ENCODE data around the gene TBR1.

Gene TBR1

GRCh38 chr2:161430386-161430785 is 14.3 kb downstream of the TBR1 start:
- DNase-seq: no peak

- DNase-seq: no peak
Observed at GRCh38 chr2:161432107-161432506, 16.0 kb downstream of the TBR1 start.

DNA sequence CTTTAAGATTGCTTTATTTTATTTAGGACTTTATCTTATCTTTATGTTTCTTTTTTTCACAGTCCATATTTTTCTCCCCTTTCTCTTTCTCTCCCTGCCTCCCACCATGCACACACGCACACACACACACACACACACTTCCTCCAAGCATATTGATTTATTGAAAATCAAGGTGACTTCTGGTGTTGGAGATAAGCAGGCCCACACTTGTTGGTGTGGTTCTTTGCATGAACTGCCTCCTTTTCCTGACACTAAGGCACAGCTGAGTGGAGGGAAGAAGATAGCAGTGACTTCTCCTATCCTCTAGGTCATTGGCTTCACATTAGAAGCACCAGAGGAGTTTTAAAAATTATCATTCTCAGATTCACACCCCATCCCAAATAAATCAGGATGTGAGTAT is 18.0 kb downstream of the TBR1 start:
- DNase-seq: no peak

DNA sequence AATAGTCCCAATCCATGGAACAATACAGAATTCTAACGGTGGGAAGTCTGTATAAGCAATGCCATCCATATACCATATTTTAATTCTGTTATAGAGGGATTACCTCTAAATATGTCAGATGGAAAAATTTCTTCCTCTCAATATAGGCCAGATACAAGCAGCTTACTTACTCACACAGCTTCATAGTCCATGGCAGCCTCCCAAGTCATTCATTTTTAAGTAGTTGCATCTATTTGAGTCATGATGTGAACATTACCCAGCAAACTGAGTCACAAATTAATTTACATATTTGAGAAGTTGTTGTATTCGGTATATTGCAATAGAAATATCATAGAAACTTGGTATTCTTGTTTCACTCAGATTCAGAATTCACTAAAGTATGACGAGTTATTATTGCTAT is 20.3 kb downstream of the TBR1 start:
- DNase-seq: no peak

GRCh38 chr2:161438598-161438997 is 22.5 kb downstream of the TBR1 start:
- no peak for DNase-seq

GRCh38 chr2:161445097-161445496 is 29.0 kb downstream of the TBR1 start:
- no peak for DNase-seq

DNA sequence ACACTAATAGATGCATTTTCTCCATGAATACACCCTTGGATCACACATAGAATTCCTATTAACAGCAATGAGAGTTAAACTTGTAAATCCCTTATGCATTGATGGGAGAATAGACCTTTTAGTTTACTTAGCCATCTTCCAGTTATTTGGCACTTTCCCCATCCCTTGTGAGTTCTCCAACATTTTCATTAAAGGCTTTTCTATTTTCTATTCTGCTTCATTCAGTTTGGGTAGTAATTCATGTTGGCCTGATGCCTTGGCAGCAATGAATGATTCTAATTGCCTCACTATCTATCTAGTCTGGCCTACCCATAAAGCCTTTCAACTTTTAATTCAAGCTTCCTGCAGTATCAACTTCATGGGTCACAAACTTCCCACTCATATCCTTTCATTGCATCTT is 32.3 kb downstream of the TBR1 start:
- DNase-seq: no peak

DNA sequence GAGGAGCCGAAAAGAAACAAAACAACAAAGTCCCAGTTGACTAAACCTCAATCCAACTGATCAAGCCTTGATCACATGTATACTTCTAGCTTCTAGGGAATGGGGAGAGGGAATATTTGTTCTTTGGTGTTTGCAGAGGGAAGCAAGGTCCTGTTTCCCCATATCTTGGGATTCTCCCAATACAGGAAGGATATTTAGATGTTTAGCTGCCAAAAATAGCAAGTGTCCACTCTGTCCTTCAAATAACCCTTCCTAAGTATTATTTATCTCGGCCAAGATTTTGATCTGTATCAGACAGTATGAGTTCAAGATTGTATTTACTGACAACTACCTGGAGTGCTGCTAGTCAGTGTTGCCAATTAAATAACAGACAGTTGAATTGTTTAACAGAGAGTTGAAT is 55.5 kb downstream of the TBR1 start:
- DNase-seq: no peak

DNA sequence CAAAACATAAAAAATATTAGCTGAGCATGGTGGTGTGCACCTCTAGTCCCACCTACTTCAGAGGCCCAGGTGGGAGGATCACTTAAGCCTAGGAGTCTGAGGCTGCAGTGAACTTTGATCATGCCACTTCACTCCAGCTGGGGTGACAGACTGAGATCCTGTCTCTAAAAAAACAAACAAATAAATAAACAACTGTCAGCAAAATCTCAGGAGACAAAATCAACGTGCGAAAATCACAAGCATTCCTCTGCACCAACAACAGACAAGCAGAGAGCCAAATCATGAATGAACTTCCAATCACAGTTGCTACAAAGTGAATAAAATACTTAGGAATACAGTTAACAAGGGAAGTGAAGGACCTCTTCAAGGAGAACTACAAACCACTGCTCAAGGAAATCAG is 58.8 kb downstream of the TBR1 start:
- no peak for DNase-seq
